ENCODE results near the gene TRRAP.
A peak's percentile ranks its signal among the peaks of the same experiment; 100 is the strongest.
"Not testable (repeated sequence)": the region's sequence is repeated elsewhere in the genome, so short reads cannot be mapped to it uniquely, and the experiment has no call there.

TRRAP gene

GRCh38 chr7:99040104-99040958 is 162.0 kb downstream of the TRRAP start:
- peaks cover 45% of the 10 kb centered on the region for H3K36me3 Mint-ChIP-seq
- no peak overlapping the region for H3K4me3 Mint-ChIP-seq

GRCh38 chr7:99041526-99041925 is 163.2 kb downstream of the TRRAP start:
- peaks cover 46% of the 10 kb centered on the region for H3K36me3 Mint-ChIP-seq
- H3K27ac Mint-ChIP-seq = no peak overlapping the region
- H3K9me3 Mint-ChIP-seq = no peaks in the 10 kb centered on the region
- DNase-seq (ENCODE audit: low spot score in 2 of 2) = no peak
- H3K4me3 Mint-ChIP-seq = no peak overlapping the region
- no peaks in the 10 kb centered on the region for H3K4me1 Mint-ChIP-seq
- no peak for ATAC-seq (ENCODE audit: low read depth)
- no peaks in the 10 kb centered on the region for H3K27me3 Mint-ChIP-seq

More at GRCh38 chr7:99040104-99040958, 162.0 kb downstream of the TRRAP start:
- Mint-ChIP-seq H3K9me3 (no peaks in the 10 kb centered on the region), H3K27ac (peak overlapping the region; percentile 39), H3K4me1 (no peaks in the 10 kb centered on the region), H3K27me3 (no peaks in the 10 kb centered on the region)
- ATAC-seq (ENCODE audit: low read depth) (peak; percentile 68), DNase-seq (ENCODE audit: low spot score in 2 of 2) (peak; percentile 56 to 61)

- Mint-ChIP-seq H3K27me3 (no peaks in the 10 kb centered on the region), H3K36me3 (peaks cover 47% of the 10 kb centered on the region), H3K4me3 (no peak overlapping the region), H3K9me3 (no peaks in the 10 kb centered on the region), H3K27ac (peak overlapping the region; percentile 22), H3K4me1 (no peaks in the 10 kb centered on the region)
- DNase-seq (ENCODE audit: low spot score in 2 of 2) (no peak), ATAC-seq (ENCODE audit: low read depth) (no peak)
Observed at GRCh38 chr7:99042957-99043356, 164.6 kb downstream of the TRRAP start.

DNA sequence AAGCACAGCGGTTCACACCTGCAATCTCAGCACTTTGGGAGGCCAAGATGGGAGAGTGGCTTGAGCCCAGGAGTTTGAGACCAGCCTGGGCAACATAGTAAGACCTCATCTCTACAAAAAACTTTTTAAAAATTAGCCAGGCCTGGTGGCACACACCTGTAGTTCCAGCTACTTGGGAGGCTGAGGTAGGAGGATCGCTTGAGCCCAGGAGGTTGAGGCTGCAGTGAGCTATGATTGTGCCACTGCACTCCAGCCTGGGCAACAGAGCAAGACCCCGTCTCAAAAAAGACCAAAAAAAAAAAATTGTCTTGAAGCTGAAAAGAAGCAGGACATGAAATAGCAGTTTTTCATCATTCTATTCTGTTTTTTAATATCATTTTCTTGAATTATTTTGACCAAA is 166.5 kb downstream of the TRRAP start:
- H3K9me3 Mint-ChIP-seq; ATAC-seq (ENCODE audit: low read depth); DNase-seq (ENCODE audit: low spot score in 2 of 2); H3K27me3 Mint-ChIP-seq; H3K4me1 Mint-ChIP-seq; H3K4me3 Mint-ChIP-seq: not testable (repeated sequence)
- peak overlapping the region; percentile 31 for H3K27ac Mint-ChIP-seq
- peaks cover 46% of the 10 kb centered on the region for H3K36me3 Mint-ChIP-seq

- H3K36me3 Mint-ChIP-seq = peaks cover 39% of the 10 kb centered on the region
- not testable (repeated sequence) for ATAC-seq (ENCODE audit: low read depth); DNase-seq (ENCODE audit: low spot score in 2 of 2); H3K27me3 Mint-ChIP-seq; H3K9me3 Mint-ChIP-seq; H3K4me3 Mint-ChIP-seq; H3K4me1 Mint-ChIP-seq; H3K27ac Mint-ChIP-seq
Observed at GRCh38 chr7:99046262-99046661, 167.9 kb downstream of the TRRAP start.

GRCh38 chr7:99046722-99047121 is 168.4 kb downstream of the TRRAP start:
- Mint-ChIP-seq H3K27ac (peak overlapping the region; percentile 20), H3K4me3 (no peak overlapping the region), H3K36me3 (peaks cover 42% of the 10 kb centered on the region), H3K4me1 (no peaks in the 10 kb centered on the region), H3K27me3 (no peaks in the 10 kb centered on the region), H3K9me3 (no peaks in the 10 kb centered on the region)
- DNase-seq (ENCODE audit: low spot score in 2 of 2) = no peak
- no peak for ATAC-seq (ENCODE audit: low read depth)

DNA sequence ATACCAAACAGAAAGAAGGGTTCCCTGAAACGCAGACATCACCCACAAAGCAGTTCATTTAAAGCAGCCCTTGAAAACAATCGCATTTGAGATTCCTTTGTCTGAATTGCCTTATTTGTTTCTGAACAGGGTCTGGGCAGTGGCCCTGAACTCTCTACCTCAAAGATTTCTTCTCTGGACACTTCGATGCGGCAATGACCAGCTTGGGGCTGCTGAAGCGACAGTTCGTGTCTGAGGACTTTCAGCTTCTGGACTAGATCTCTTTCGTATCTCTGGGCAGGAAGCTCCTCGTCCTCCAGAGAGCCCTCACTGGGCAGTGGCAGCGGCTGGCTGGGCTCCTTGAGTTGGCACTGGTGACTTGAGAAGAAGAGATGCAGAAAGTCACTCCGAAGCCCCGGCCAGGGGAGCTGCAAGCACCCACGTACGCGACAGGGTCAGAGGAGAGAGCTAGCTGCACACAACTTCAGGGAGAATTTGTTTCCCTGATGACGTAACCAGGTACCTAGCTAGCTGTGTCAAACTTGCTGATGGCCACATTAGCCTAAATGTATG is 169.3 kb downstream of the TRRAP start:
- ATAC-seq (ENCODE audit: low read depth) = no peak
- Mint-ChIP-seq H3K27me3 (no peaks in the 10 kb centered on the region), H3K36me3 (peaks cover 46% of the 10 kb centered on the region), H3K9me3 (no peaks in the 10 kb centered on the region), H3K4me1 (no peaks in the 10 kb centered on the region), H3K27ac (peak overlapping the region; percentile 20), H3K4me3 (no peak overlapping the region)
- no peak for DNase-seq (ENCODE audit: low spot score in 2 of 2)

GRCh38 chr7:99050971-99051370 is 172.6 kb downstream of the TRRAP start:
- no peaks in the 10 kb centered on the region for H3K27me3 Mint-ChIP-seq
- H3K4me1 Mint-ChIP-seq = no peaks in the 10 kb centered on the region
- DNase-seq (ENCODE audit: low spot score in 2 of 2) (no peak), ATAC-seq (ENCODE audit: low read depth) (no peak)
- peak overlapping the region; percentile 31 for H3K27ac Mint-ChIP-seq
- no peak overlapping the region for H3K4me3 Mint-ChIP-seq
- peaks cover 32% of the 10 kb centered on the region for H3K36me3 Mint-ChIP-seq
- H3K9me3 Mint-ChIP-seq = no peaks in the 10 kb centered on the region

- Mint-ChIP-seq H3K4me1 (no peaks in the 10 kb centered on the region), H3K36me3 (peaks cover 21% of the 10 kb centered on the region), H3K4me3 (no peak overlapping the region), H3K27me3 (no peaks in the 10 kb centered on the region), H3K27ac (no peak overlapping the region), H3K9me3 (no peaks in the 10 kb centered on the region)
- DNase-seq (ENCODE audit: low spot score in 2 of 2) = no peak
- ATAC-seq (ENCODE audit: low read depth) = no peak
Observed at GRCh38 chr7:99054781-99055180, 176.4 kb downstream of the TRRAP start.

- no peak for ATAC-seq (ENCODE audit: low read depth)
- H3K27ac Mint-ChIP-seq = peak overlapping the region; percentile 41
Observed at GRCh38 chr7:99061001-99061776, 182.9 kb downstream of the TRRAP start.

More at GRCh38 chr7:99061001-99061776, 182.9 kb downstream of the TRRAP start:
- no peaks in the 10 kb centered on the region for H3K9me3 Mint-ChIP-seq
- H3K4me3 Mint-ChIP-seq = no peak overlapping the region
- H3K36me3 Mint-ChIP-seq = peaks cover 6% of the 10 kb centered on the region
- peaks cover 7% of the 10 kb centered on the region for H3K4me1 Mint-ChIP-seq
- no peaks in the 10 kb centered on the region for H3K27me3 Mint-ChIP-seq
- DNase-seq (ENCODE audit: low spot score in 2 of 2) = no peak
